ENCODE results near the gene CD82. TPM values are rescaled to one million over a fixed set of nuclear protein-coding genes. Genes with fewer than 3 reads are reported as not detected.
"Not testable (repeated sequence)": the region's sequence is repeated elsewhere in the genome, so short reads cannot be mapped to it uniquely, and the experiment has no call there.

CD82 gene
- polyA plus RNA-seq, 4 donors: 13.1 to 21.6 (median 20.8) TPM

- DNase-seq (ENCODE audit: low read depth in 4 of 4, low spot score in 2 of 4): no peak
Measured at GRCh38 chr11:44533921-44534711, 31.3 kb upstream of the CD82 start.

GRCh38 chr11:44535191-44535980 is 30.1 kb upstream of the CD82 start:
- no peak for DNase-seq (ENCODE audit: low read depth in 4 of 4, low spot score in 2 of 4)

- no peak for DNase-seq (ENCODE audit: low read depth in 4 of 4, low spot score in 2 of 4)
Measured at GRCh38 chr11:44536788-44537516, 28.5 kb upstream of the CD82 start.

- DNase-seq (ENCODE audit: low read depth in 4 of 4, low spot score in 2 of 4): no peak
Measured at GRCh38 chr11:44537679-44538078, 27.8 kb upstream of the CD82 start.

- no peak for DNase-seq (ENCODE audit: low read depth in 4 of 4, low spot score in 2 of 4)
Measured at GRCh38 chr11:44538375-44539054, 26.9 kb upstream of the CD82 start.

GRCh38 chr11:44539971-44540370 is 25.5 kb upstream of the CD82 start:
- DNase-seq (ENCODE audit: low read depth in 4 of 4, low spot score in 2 of 4): no peak

- no peak for DNase-seq (ENCODE audit: low read depth in 4 of 4, low spot score in 2 of 4)
Measured at GRCh38 chr11:44540667-44541066, 24.8 kb upstream of the CD82 start.

GRCh38 chr11:44542372-44542771 is 23.1 kb upstream of the CD82 start:
- no peak for DNase-seq (ENCODE audit: low read depth in 4 of 4, low spot score in 2 of 4)

- DNase-seq (ENCODE audit: low read depth in 4 of 4, low spot score in 2 of 4): not testable (repeated sequence)
Measured at GRCh38 chr11:44546984-44547383, 18.5 kb upstream of the CD82 start.

GRCh38 chr11:44547534-44547933 is 17.9 kb upstream of the CD82 start:
- DNase-seq (ENCODE audit: low read depth in 4 of 4, low spot score in 2 of 4): not testable (repeated sequence)

GRCh38 chr11:44548032-44548695 is 17.3 kb upstream of the CD82 start:
- DNase-seq (ENCODE audit: low read depth in 4 of 4, low spot score in 2 of 4): no peak

- DNase-seq (ENCODE audit: low read depth in 4 of 4, low spot score in 2 of 4): not testable (repeated sequence)
Measured at GRCh38 chr11:44548961-44549749, 16.3 kb upstream of the CD82 start.

GRCh38 chr11:44550123-44550522 is 15.3 kb upstream of the CD82 start:
- DNase-seq (ENCODE audit: low read depth in 4 of 4, low spot score in 2 of 4): no peak

GRCh38 chr11:44551456-44552139 is 13.9 kb upstream of the CD82 start:
- DNase-seq (ENCODE audit: low read depth in 4 of 4, low spot score in 2 of 4): no peak

- no peak for DNase-seq (ENCODE audit: low read depth in 4 of 4, low spot score in 2 of 4)
Measured at GRCh38 chr11:44555031-44555800, 10.2 kb upstream of the CD82 start.

- DNase-seq (ENCODE audit: low read depth in 4 of 4, low spot score in 2 of 4): peak in 1 of 4 donors; percentile 44
Measured at GRCh38 chr11:44556735-44557409, 8.6 kb upstream of the CD82 start.

- no peak for DNase-seq (ENCODE audit: low read depth in 4 of 4, low spot score in 2 of 4)
Measured at GRCh38 chr11:44557464-44557863, 8.0 kb upstream of the CD82 start.
